Measurements from ENCODE around the gene MOB3A.
A peak's percentile ranks its signal among the peaks of the same experiment; 100 is the strongest.

Gene MOB3A

DNA sequence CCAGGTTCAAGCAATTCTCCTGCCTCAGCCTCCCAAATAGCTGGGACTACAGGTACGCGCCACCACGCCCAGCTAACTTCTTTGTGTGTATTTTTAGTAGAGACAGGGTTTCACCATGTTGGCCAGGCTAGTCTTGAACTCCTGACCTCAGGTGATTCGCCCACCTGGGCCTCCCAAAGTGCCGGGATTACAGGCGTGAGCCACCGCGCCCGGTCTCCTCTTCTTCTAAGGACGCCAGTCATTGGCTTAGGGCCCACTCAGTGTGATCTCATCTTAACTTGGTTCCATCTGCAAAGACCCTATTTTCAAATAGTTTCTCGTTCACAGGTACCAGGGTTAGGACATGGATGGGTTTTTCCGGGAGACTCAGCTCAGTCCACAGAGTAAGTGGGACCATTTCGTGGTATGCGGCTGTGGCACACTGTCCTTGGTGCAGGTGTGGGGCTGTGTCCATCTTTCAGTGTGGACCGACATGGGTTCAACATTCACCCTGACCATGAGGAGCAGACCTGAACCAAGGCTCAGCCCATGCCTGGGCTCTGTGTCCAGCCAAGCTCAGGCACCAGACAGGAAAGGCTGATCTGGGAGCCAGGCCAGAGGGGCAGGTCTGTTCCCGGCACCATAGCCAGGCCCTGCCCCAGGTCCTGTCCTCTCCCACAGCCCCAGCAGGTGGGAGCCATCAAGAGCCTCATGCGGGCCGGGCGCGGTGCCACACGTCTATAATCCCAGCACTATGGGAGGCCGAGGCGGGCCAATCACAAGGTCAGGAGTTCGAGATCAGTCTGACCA is 42.3 kb downstream of the MOB3A start:
- Histone ChIP-seq H3K9me3 (ENCODE audit: control insufficient read depth, insufficient read depth, low read depth, low read length) (no peaks in the 10 kb centered on the region), H3K36me3 (ENCODE audit: control insufficient read depth in 2 of 2, insufficient read depth in 1 of 2, low read length in 2 of 2) (peaks cover 0 to 9% of the 10 kb centered on the region in 2 experiments; a peak in 1 of 3 replicates), H3K4me1 (ENCODE audit: control insufficient read depth, insufficient read depth, low read length) (peaks cover 3% of the 10 kb centered on the region; the same call in 1 of the 2 replicates), H3K27ac (ENCODE audit: extremely low read depth, low read depth, low read length) (no peak overlapping the region), H3K4me3 (ENCODE audit: low read depth, low read length) (no peak overlapping the region)
- ChIA-PET POLR2A (no interaction called here), CTCF (interaction anchor here (0.6 to 1.1 kb wide), 2 partner anchors 16 to 162 kb away, joined by 3 to 8 read pairs; no protein-coding TSS in a partner anchor)
- TF ChIP-seq ZNF544 (tag by site-specific recombination; IDR thresholded peaks at IDR 0.05) (no peak), GLI2 (tag by site-specific recombination; IDR thresholded peaks at IDR 0.05; ENCODE audit: borderline replicate concordance, low read depth) (no peak), OSR2 (tag by site-specific recombination; IDR thresholded peaks at IDR 0.05) (no peak), KLF7 (tag by site-specific recombination; IDR thresholded peaks at IDR 0.05; ENCODE audit: borderline replicate concordance) (no peak), ZNF391 (tag by site-specific recombination; IDR thresholded peaks at IDR 0.05; ENCODE audit: borderline replicate concordance, low read depth) (no peak), ZNF530 (tag by site-specific recombination; IDR thresholded peaks at IDR 0.05; ENCODE audit: low read depth) (no peak)

DNA sequence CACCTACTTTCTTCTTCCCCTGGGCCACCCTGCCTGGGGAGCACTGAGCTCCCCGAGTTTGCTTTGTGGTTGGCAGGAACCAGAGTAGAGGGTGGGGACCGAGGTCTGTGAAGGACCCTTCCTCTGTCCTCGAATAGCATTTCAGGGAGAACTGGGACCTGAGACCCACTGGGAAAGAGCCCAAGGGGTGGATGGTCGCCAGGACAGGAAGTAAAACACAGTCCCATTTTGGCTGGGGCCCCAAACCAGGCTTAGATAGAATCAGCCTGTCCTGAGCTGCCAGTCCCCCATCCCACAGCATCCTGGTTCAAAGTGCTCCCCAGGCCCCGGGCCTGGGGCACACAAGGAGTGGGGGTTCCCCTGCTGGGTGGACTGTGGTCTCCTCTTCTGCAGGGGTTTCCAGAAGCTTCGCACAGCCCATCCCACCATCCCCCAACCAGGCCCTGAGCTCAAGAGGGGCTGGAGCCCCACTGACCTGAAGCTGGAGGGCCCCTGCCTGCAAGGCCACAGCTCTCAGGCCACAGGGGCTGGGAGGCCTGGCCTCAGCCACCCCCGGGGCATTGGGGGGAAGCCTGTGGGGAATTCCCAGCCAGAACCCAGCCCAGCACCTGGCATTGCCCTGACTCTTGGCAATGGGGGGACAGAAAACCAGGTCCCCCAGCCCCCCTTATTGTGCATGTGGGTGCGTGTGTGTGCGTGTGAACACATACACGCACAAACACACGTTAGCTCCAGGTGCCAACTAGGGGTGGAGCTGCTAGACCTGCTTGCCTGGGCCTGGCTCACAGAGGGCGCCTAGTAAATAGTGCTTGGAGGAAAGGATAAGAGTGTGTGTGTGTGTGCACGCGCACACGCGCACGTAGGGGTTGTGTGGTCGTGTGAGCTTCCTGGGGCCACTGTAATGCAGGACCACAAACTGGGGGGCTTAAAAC is 44.1 kb downstream of the MOB3A start:
- Histone ChIP-seq H3K9me3 (ENCODE audit: control insufficient read depth, insufficient read depth, low read depth, low read length) (no peaks in the 10 kb centered on the region), H3K27ac (ENCODE audit: extremely low read depth, low read depth, low read length) (peak overlapping the region; percentile 4; the same call in 1 of the 2 replicates), H3K4me3 (ENCODE audit: low read depth, low read length) (no peak overlapping the region), H3K36me3 (ENCODE audit: control insufficient read depth in 2 of 2, insufficient read depth in 1 of 2, low read length in 2 of 2) (peaks cover 0 to 19% of the 10 kb centered on the region in 2 experiments; a peak in 1 of 3 replicates), H3K4me1 (ENCODE audit: control insufficient read depth, insufficient read depth, low read length) (peaks cover 3% of the 10 kb centered on the region; the same call in 1 of the 2 replicates)
- ChIA-PET CTCF (interaction anchor here (0.5 to 1.9 kb wide), 11 partner anchors 9 to 205 kb away, joined by 3 to 6 read pairs (median 4); no protein-coding TSS in a partner anchor), POLR2A (interaction anchor here (0.6 to 1.9 kb wide), 9 partner anchors 8 to 46 kb away, joined by 3 to 11 read pairs (median 3); no protein-coding TSS in a partner anchor)
- TF ChIP-seq, protein P1, sequence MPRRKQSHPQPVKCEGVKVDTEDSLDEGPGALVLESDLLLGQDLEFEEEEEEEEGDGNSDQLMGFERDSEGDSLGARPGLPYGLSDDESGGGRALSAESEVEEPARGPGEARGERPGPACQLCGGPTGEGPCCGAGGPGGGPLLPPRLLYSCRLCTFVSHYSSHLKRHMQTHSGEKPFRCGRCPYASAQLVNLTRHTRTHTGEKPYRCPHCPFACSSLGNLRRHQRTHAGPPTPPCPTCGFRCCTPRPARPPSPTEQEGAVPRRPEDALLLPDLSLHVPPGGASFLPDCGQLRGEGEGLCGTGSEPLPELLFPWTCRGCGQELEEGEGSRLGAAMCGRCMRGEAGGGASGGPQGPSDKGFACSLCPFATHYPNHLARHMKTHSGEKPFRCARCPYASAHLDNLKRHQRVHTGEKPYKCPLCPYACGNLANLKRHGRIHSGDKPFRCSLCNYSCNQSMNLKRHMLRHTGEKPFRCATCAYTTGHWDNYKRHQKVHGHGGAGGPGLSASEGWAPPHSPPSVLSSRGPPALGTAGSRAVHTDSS (tag by site-specific recombination; IDR thresholded peaks at IDR 0.05) = no peak
- TF ChIP-seq ZNF610 (tag by site-specific recombination; IDR thresholded peaks at IDR 0.05; ENCODE audit: borderline replicate concordance) = no peak
- TF ChIP-seq ZNF629 (tag by site-specific recombination; IDR thresholded peaks at IDR 0.05) = 0 out of 2 replicates have a peak, but pooled peaks have one; percentile 2
- TF ChIP-seq REPIN1 (tag by site-specific recombination; IDR thresholded peaks at IDR 0.05; ENCODE audit: low read depth) = no peak
- TF ChIP-seq, protein P2, sequence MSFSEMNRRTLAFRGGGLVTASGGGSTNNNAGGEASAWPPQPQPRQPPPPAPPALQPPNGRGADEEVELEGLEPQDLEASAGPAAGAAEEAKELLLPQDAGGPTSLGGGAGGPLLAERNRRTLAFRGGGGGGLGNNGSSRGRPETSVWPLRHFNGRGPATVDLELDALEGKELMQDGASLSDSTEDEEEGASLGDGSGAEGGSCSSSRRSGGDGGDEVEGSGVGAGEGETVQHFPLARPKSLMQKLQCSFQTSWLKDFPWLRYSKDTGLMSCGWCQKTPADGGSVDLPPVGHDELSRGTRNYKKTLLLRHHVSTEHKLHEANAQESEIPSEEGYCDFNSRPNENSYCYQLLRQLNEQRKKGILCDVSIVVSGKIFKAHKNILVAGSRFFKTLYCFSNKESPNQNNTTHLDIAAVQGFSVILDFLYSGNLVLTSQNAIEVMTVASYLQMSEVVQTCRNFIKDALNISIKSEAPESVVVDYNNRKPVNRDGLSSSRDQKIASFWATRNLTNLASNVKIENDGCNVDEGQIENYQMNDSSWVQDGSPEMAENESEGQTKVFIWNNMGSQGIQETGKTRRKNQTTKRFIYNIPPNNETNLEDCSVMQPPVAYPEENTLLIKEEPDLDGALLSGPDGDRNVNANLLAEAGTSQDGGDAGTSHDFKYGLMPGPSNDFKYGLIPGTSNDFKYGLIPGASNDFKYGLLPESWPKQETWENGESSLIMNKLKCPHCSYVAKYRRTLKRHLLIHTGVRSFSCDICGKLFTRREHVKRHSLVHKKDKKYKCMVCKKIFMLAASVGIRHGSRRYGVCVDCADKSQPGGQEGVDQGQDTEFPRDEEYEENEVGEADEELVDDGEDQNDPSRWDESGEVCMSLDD (tag by site-specific recombination; IDR thresholded peaks at IDR 0.05) = peak; percentile 75
- TF ChIP-seq, protein P3, sequence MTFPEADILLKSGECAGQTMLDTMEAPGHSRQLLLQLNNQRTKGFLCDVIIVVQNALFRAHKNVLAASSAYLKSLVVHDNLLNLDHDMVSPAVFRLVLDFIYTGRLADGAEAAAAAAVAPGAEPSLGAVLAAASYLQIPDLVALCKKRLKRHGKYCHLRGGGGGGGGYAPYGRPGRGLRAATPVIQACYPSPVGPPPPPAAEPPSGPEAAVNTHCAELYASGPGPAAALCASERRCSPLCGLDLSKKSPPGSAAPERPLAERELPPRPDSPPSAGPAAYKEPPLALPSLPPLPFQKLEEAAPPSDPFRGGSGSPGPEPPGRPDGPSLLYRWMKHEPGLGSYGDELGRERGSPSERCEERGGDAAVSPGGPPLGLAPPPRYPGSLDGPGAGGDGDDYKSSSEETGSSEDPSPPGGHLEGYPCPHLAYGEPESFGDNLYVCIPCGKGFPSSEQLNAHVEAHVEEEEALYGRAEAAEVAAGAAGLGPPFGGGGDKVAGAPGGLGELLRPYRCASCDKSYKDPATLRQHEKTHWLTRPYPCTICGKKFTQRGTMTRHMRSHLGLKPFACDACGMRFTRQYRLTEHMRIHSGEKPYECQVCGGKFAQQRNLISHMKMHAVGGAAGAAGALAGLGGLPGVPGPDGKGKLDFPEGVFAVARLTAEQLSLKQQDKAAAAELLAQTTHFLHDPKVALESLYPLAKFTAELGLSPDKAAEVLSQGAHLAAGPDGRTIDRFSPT (tag by site-specific recombination; IDR thresholded peaks at IDR 0.05) = 0 out of 2 replicates have a peak, but pooled peaks have one; percentile 14
- peak; percentile 16; the same call in 1 of the 2 replicates for TF ChIP-seq ZNF335 (tag by site-specific recombination; conservative IDR thresholded peaks at IDR 0.05)
- TF ChIP-seq, protein P4, sequence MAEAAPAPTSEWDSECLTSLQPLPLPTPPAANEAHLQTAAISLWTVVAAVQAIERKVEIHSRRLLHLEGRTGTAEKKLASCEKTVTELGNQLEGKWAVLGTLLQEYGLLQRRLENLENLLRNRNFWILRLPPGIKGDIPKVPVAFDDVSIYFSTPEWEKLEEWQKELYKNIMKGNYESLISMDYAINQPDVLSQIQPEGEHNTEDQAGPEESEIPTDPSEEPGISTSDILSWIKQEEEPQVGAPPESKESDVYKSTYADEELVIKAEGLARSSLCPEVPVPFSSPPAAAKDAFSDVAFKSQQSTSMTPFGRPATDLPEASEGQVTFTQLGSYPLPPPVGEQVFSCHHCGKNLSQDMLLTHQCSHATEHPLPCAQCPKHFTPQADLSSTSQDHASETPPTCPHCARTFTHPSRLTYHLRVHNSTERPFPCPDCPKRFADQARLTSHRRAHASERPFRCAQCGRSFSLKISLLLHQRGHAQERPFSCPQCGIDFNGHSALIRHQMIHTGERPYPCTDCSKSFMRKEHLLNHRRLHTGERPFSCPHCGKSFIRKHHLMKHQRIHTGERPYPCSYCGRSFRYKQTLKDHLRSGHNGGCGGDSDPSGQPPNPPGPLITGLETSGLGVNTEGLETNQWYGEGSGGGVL (tag by site-specific recombination; IDR thresholded peaks at IDR 0.05) = peak; percentile 21; the same call in 1 of the 2 replicates
- TF ChIP-seq, protein P5, sequence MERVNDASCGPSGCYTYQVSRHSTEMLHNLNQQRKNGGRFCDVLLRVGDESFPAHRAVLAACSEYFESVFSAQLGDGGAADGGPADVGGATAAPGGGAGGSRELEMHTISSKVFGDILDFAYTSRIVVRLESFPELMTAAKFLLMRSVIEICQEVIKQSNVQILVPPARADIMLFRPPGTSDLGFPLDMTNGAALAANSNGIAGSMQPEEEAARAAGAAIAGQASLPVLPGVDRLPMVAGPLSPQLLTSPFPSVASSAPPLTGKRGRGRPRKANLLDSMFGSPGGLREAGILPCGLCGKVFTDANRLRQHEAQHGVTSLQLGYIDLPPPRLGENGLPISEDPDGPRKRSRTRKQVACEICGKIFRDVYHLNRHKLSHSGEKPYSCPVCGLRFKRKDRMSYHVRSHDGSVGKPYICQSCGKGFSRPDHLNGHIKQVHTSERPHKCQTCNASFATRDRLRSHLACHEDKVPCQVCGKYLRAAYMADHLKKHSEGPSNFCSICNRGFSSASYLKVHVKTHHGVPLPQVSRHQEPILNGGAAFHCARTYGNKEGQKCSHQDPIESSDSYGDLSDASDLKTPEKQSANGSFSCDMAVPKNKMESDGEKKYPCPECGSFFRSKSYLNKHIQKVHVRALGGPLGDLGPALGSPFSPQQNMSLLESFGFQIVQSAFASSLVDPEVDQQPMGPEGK (tag by site-specific recombination; IDR thresholded peaks at IDR 0.05) = peak; percentile 27; the same call in 1 of the 2 replicates

Measured in HEK293 (cell line).